Mucosa of stomach (tissue), 1 donor: ENCODE measurements around the gene EPHA8.

Source experiments
- H3K27me3 ChIP-seq: one replicate; pipeline ENCODE4 v1.7.0; 2013; ENCODE audit warnings: mild to moderate bottlenecking, low read length; ENCODE audit not compliant: control insufficient read depth, insufficient read depth
- H3K36me3 ChIP-seq: one replicate; pipeline ENCODE4 v1.7.0; 2013; ENCODE audit warnings: low read length; ENCODE audit not compliant: control insufficient read depth, insufficient read depth
- H3K4me1 ChIP-seq: one replicate; pipeline ENCODE4 v1.7.0; 2013; ENCODE audit warnings: mild to moderate bottlenecking, low read length; ENCODE audit not compliant: control insufficient read depth, insufficient read depth
- H3K4me3 ChIP-seq: one replicate; pipeline ENCODE4 v1.7.0; 2013; ENCODE audit warnings: low read length
- H3K9ac ChIP-seq: one replicate; pipeline ENCODE4 v1.7.0; 2013; ENCODE audit warnings: mild to moderate bottlenecking, low read length, moderate library complexity
- H3K9me3 ChIP-seq: one replicate; pipeline ENCODE4 v1.7.0; 2013; ENCODE audit warnings: mild to moderate bottlenecking, low read length, moderate library complexity; ENCODE audit not compliant: control insufficient read depth
- donor health status: Pancreatic carcinoma.

EPHA8 gene

DNA sequence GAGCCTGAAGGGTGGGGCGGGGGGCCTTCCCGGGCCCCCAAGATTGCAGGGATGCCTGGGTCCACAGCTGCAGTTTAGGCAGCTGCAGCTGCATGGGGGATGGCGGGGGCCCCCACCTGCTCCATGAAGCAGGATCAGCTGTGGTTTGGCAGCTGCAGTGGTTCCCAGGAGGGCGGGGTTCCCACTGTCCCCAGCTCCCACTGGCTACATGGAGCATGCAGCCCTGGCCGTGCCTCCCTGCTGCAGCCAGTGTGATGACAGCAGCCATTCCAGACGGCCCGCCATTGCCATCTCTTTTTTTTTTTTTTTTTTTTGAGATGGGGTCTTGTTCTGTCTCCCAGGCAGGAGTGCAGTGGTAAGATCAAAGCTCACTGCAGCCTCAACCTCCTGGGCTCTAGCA lies 72.1 kb downstream of the EPHA8 start:
- Histone ChIP-seq H3K27me3 (peaks cover 6% of the 10 kb centered on the region), H3K4me3 (no peak overlapping the region), H3K36me3 (no peaks in the 10 kb centered on the region), H3K9ac (no peak overlapping the region), H3K4me1 (no peaks in the 10 kb centered on the region), H3K9me3 (no peaks in the 10 kb centered on the region)

DNA sequence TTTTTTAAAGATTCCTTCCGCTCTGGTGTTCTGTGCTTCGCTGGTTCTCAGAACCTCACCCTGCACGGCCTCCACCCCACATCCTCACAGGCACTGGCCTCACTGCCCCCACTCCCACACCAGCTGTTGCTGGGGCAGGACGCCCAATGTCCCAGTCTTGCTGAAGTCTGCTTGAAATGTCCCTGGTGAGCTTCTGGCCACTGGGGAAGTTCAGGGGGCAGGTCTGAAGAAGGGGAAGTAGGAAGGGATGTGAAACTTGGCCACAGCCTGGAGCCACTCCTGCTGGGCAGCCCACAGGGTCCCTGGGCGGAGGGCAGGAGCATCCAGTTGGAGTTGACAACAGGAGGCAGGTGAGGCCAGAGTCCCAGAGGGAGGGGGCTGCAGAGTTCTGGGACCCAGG lies 73.1 kb downstream of the EPHA8 start, which contains the start of gene C1QA:
C1QA (plus strand) TSS at position 276 of the 400 bp plus-strand sequence. CDS start 989 bp downstream, outside the sequence.
- Histone ChIP-seq H3K27me3 (peaks cover 7% of the 10 kb centered on the region), H3K4me1 (no peaks in the 10 kb centered on the region), H3K9ac (no peak within 1 kb of the TSS), H3K36me3 (no peaks in the 10 kb centered on the region), H3K4me3 (no peak within 1 kb of the TSS), H3K9me3 (no peaks in the 10 kb centered on the region)

DNA sequence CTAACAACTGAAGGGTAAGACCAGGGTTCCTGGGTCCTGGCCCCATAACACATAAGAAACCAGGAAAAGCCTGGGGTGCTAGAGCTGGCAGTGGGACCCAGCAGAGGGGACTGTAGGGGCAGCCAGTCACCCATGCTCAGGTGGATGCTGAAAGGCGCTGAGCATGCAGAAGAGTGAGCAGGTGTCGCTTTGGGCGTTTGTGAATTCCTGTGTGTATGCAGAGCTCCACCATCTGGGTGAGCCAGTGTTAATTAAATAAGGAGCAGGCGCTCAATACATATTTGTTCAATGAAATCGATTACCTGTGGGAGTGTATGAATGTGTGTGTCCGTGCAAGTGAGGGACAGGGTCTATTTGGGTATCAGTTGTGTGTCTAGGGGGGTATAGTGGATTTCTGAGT lies 73.6 kb downstream of the EPHA8 start:
- Histone ChIP-seq H3K4me1 (no peaks in the 10 kb centered on the region), H3K4me3 (no peak overlapping the region)

DNA sequence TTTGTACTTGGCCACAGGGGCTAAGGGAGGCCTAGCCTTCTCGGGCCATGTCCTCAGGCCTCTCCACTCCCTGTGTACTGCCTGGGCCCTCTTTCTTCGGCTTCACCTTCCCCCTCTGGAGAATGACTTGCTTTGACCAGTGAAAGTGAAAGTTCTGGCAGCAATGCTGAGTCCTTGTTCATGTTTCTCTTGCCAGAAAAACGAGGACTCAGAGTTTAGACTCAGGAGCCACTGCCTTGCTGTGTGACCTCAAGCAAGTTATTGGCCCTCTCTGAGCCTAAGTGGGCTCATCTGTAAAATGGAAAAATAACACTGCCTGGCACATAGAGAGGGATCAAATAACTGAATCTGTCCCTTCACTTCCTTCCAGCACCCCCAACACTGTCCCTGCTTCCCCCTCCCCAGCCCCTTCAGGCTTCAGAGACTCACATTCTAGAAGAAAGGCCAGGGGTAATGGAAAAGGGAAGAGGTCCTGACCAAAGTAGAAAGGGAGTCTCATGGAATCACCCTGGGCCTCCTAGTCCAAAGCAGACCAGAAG lies 74.7 kb downstream of the EPHA8 start:
- Histone ChIP-seq H3K4me1 (no peaks in the 10 kb centered on the region), H3K9ac (no peak overlapping the region), H3K9me3 (no peaks in the 10 kb centered on the region), H3K36me3 (no peaks in the 10 kb centered on the region), H3K4me3 (no peak overlapping the region), H3K27me3 (peaks cover 18% of the 10 kb centered on the region)

More for the DNA sequence above, 73.6 kb downstream of the EPHA8 start:
- Histone ChIP-seq H3K36me3 (no peaks in the 10 kb centered on the region), H3K9ac (no peak overlapping the region), H3K9me3 (no peaks in the 10 kb centered on the region), H3K27me3 (peaks cover 12% of the 10 kb centered on the region)

DNA sequence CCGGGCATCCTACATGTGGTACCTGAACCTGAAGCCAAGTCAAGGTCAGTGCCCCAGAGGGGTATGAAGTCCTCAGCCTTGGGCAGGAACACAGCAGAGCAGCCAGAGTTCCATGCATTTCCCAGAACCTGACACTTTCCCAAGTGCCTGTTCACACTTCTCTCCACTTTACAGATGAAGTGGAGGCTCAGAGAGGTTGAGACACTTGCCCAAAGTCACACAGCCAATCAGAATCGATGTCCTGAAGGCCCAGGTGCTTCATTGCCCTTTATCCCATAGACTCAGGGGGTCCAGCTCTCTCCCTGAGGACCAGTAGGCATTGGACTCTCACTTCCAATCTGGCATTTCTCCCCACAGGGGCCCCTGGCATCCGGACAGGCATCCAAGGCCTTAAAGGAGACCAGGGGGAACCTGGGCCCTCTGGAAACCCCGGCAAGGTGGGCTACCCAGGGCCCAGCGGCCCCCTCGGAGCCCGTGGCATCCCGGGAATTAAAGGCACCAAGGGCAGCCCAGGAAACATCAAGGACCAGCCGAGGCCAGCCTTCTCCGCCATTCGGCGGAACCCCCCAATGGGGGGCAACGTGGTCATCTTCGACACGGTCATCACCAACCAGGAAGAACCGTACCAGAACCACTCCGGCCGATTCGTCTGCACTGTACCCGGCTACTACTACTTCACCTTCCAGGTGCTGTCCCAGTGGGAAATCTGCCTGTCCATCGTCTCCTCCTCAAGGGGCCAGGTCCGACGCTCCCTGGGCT lies 75.4 kb downstream of the EPHA8 start:
- H3K4me1 ChIP-seq = no peaks in the 10 kb centered on the region
- H3K9me3 ChIP-seq = no peaks in the 10 kb centered on the region
- H3K9ac ChIP-seq = no peak overlapping the region
- no peak overlapping the region for H3K4me3 ChIP-seq
- no peaks in the 10 kb centered on the region for H3K36me3 ChIP-seq
- H3K27me3 ChIP-seq = peaks cover 18% of the 10 kb centered on the region

DNA sequence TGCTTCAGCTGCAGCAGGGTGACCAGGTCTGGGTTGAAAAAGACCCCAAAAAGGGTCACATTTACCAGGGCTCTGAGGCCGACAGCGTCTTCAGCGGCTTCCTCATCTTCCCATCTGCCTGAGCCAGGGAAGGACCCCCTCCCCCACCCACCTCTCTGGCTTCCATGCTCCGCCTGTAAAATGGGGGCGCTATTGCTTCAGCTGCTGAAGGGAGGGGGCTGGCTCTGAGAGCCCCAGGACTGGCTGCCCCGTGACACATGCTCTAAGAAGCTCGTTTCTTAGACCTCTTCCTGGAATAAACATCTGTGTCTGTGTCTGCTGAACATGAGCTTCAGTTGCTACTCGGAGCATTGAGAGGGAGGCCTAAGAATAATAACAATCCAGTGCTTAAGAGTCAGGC lies 76.0 kb downstream of the EPHA8 start:
- Histone ChIP-seq H3K9me3 (no peaks in the 10 kb centered on the region), H3K9ac (no peak overlapping the region), H3K36me3 (no peaks in the 10 kb centered on the region), H3K27me3 (peaks cover 18% of the 10 kb centered on the region), H3K4me3 (no peak overlapping the region), H3K4me1 (no peaks in the 10 kb centered on the region)

DNA sequence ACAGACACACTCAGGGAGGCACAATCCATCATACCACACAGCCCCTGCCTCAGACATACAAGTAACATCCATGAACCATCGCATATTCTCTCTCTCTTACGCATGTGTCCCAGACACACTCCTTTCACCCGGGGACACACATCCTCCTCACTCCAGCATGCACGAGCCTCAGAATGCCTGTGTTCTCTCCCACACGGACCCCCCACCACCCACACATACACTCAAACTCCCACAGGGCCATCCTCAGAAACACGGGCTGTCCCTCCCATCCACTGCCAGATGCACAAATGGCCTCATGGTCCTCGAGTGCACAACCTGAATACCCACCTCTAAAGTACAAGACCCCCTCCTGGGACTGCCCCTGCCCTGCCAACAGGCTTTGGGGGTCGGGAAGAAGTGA lies 78.0 kb downstream of the EPHA8 start:
- Histone ChIP-seq H3K27me3 (peaks cover 18% of the 10 kb centered on the region), H3K9ac (no peak overlapping the region), H3K4me3 (no peak overlapping the region), H3K36me3 (no peaks in the 10 kb centered on the region), H3K9me3 (no peaks in the 10 kb centered on the region), H3K4me1 (no peaks in the 10 kb centered on the region)

DNA sequence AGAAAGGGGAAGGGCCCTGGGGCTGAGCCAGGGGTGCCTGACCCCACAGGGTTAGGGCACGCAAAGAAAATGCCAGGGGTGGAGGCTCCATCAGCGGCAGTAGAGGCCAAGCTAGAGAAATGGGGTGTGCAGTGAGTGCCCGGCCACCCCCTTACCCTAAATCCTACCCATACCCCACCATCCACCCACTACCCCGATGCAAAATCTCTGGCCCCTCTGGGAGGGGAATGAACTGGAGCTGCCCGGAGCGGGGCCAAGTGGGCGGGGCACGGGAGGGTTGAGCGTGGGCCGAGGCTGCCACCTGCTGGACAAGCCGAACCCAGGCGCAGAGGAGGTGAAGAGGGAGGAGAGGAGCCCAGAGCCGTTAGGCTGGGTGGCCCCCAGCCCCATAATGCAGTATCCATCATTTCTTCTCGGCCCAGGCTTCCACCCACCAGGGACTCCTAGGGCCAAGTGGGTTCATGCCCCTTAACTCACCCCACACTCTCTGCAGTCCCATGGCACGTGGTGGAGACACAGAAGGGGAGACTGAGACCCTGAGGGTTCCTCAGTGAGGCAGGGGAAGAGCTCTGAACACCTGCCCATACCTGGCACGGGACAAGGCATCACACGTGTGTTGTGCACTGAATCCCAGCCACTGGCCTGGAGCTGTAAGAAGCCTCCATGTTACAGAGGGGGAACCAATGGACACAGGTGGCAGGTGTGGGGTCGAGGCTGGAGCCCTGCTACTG lies 78.8 kb downstream of the EPHA8 start:
- no peak overlapping the region for H3K4me3 ChIP-seq
- no peaks in the 10 kb centered on the region for H3K36me3 ChIP-seq
- H3K27me3 ChIP-seq = peaks cover 18% of the 10 kb centered on the region
- no peaks in the 10 kb centered on the region for H3K9me3 ChIP-seq
- H3K9ac ChIP-seq = no peak overlapping the region
- H3K4me1 ChIP-seq = no peaks in the 10 kb centered on the region

DNA sequence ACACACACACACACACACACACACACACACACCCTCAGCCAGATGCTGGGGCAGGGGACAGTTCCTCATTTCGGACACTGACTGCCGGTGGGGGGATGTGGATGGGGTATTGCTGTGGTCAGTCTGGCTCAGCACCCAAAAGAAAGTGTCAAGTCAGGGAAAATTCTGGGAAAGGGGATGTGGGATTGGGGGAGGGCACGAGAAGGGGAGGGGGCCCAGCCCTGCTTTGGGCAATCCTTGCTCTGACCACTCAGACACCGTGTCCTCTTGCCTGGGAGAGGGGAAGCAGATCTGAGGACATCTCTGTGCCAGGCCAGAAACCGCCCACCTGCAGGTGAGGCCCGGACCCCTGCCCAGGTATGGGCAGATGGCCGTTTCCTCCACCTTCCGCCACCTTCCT lies 80.1 kb downstream of the EPHA8 start, which contains the start of gene C1QC:
C1QC (plus strand) TSS at position 253 of the 400 bp plus-strand sequence. CDS start 391 bp downstream, outside the sequence.
- Histone ChIP-seq H3K4me1 (no peaks in the 10 kb centered on the region), H3K27me3 (peaks cover 14% of the 10 kb centered on the region), H3K4me3 (no peak within 1 kb of the TSS), H3K9ac (no peak within 1 kb of the TSS), H3K9me3 (no peaks in the 10 kb centered on the region), H3K36me3 (no peaks in the 10 kb centered on the region)

DNA sequence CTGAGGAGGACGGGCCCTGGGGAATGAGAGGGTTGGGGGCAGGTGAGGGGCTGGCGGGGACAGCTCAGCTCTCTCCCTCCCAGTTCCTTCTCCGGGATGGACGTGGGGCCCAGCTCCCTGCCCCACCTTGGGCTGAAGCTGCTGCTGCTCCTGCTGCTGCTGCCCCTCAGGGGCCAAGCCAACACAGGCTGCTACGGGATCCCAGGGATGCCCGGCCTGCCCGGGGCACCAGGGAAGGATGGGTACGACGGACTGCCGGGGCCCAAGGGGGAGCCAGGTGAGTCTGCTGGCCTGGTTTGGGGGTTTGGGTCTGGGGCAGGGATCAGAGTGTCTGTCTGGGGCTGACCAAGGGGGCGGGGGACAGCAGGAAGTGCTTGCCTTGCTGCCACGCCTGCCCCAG lies 80.6 kb downstream of the EPHA8 start:
- Histone ChIP-seq H3K27me3 (peaks cover 14% of the 10 kb centered on the region), H3K4me3 (no peak overlapping the region), H3K9ac (no peak overlapping the region), H3K4me1 (no peaks in the 10 kb centered on the region), H3K9me3 (no peaks in the 10 kb centered on the region), H3K36me3 (no peaks in the 10 kb centered on the region)

DNA sequence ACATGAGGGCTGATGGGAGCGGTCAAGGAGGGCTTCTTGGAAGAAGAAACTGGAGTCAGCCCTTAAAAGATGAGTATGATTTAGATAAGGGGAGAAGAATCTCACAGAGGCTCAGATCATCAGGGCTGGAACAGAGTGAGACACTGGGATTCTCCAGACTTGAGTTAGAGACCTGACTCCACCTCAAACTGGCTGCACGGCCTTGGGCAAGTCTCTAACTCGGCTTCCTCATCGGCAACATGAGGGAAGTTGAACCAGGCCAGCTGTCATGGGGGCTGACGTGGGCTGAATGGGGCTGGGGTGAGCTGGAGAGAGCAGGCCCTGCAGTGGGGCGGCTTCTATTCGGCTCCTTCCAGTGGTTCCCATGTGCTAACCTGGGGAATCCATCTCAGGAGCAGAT lies 82.6 kb downstream of the EPHA8 start:
- Histone ChIP-seq H3K36me3 (no peaks in the 10 kb centered on the region), H3K27me3 (peaks cover 12% of the 10 kb centered on the region), H3K9ac (no peak overlapping the region), H3K4me1 (no peaks in the 10 kb centered on the region), H3K9me3 (no peaks in the 10 kb centered on the region), H3K4me3 (no peak overlapping the region)

DNA sequence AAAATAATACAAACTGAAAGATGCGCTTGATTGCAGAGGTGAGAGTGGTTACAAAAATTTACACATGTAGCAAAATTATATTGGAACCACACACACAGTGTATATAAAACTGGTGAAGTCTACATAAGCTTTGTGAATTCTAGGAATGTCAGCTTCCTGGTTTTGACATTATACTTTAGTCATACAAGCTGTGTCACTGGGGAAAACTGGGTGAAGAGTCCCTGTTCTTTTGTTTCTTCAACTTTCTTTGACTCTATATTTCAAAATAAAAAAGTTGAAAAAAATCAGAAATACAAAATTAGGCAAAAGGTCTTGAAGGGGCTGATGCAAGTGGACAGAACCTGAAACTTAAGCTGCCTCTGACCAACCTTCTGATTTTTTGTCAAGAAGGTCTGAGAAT lies 83.1 kb downstream of the EPHA8 start:
- peaks cover 11% of the 10 kb centered on the region for H3K27me3 ChIP-seq
- no peaks in the 10 kb centered on the region for H3K9me3 ChIP-seq
- no peaks in the 10 kb centered on the region for H3K4me1 ChIP-seq
- no peak overlapping the region for H3K9ac ChIP-seq
- no peak overlapping the region for H3K4me3 ChIP-seq
- no peaks in the 10 kb centered on the region for H3K36me3 ChIP-seq
